SIG-M5 treated with dmso at 0.1 percent for 504 hours (cell line): ENCODE data around the gene METTL21C.

ENCODE experiments used
- DNase-seq: peaks from one replicate; lab custom pipeline; 2025; ENCODE audit not compliant: unreplicated experiment; lab: John Stamatoyannopoulos, UW

The METTL21C gene

GRCh38 chr13:102697929-102698648 lies 3.2 kb upstream of the METTL21C start:
- no peak for DNase-seq

GRCh38 chr13:102697264-102697663 lies 2.4 kb upstream of the METTL21C start:
- no peak for DNase-seq

GRCh38 chr13:102696465-102696864 lies 1.6 kb upstream of the METTL21C start:
- no peak for DNase-seq

GRCh38 chr13:102693776-102694175 lies 1.1 kb downstream of the METTL21C start:
- no peak for DNase-seq

- no peak for DNase-seq
These were observed 1.6 kb downstream of the METTL21C start for GRCh38 chr13:102693250-102693649.

GRCh38 chr13:102692491-102692826 lies 2.4 kb downstream of the METTL21C start:
- no peak for DNase-seq

GRCh38 chr13:102690883-102691282 lies 4.0 kb downstream of the METTL21C start:
- DNase-seq = no peak

- no peak for DNase-seq
These were observed 6.4 kb downstream of the METTL21C start for GRCh38 chr13:102688306-102688973.

GRCh38 chr13:102687520-102687919 lies 7.3 kb downstream of the METTL21C start:
- no peak for DNase-seq

- DNase-seq = no peak
These were observed 8.8 kb downstream of the METTL21C start for GRCh38 chr13:102686024-102686423.

GRCh38 chr13:102683637-102684036 lies 11.2 kb downstream of the METTL21C start:
- DNase-seq = no peak

- no peak for DNase-seq
These were observed 12.1 kb downstream of the METTL21C start for GRCh38 chr13:102682727-102683126.

GRCh38 chr13:102682211-102682610 lies 12.6 kb downstream of the METTL21C start:
- DNase-seq = no peak

GRCh38 chr13:102680842-102681740 lies 13.8 kb downstream of the METTL21C start:
- DNase-seq = peak; percentile 80

GRCh38 chr13:102680133-102680717 lies 14.6 kb downstream of the METTL21C start:
- DNase-seq = no peak

- DNase-seq = no peak
These were observed 15.3 kb downstream of the METTL21C start for GRCh38 chr13:102679449-102680132.

- no peak for DNase-seq
These were observed 16.3 kb downstream of the METTL21C start for GRCh38 chr13:102678339-102679107.

GRCh38 chr13:102677122-102677521 lies 17.7 kb downstream of the METTL21C start:
- no peak for DNase-seq

GRCh38 chr13:102675115-102675514 lies 19.7 kb downstream of the METTL21C start:
- DNase-seq = no peak

GRCh38 chr13:102670130-102670529 lies 24.7 kb downstream of the METTL21C start:
- DNase-seq = no peak
